GM21367 (cell line): ENCODE results near the gene ZMIZ1.

ENCODE experiments used
- ATAC-seq: cut with Tn5 transposase; IDR thresholded peaks from one replicate; pipeline ENCODE4 v1.9.1; 2021; ENCODE audit not compliant: unreplicated experiment

Gene ZMIZ1, protein sequence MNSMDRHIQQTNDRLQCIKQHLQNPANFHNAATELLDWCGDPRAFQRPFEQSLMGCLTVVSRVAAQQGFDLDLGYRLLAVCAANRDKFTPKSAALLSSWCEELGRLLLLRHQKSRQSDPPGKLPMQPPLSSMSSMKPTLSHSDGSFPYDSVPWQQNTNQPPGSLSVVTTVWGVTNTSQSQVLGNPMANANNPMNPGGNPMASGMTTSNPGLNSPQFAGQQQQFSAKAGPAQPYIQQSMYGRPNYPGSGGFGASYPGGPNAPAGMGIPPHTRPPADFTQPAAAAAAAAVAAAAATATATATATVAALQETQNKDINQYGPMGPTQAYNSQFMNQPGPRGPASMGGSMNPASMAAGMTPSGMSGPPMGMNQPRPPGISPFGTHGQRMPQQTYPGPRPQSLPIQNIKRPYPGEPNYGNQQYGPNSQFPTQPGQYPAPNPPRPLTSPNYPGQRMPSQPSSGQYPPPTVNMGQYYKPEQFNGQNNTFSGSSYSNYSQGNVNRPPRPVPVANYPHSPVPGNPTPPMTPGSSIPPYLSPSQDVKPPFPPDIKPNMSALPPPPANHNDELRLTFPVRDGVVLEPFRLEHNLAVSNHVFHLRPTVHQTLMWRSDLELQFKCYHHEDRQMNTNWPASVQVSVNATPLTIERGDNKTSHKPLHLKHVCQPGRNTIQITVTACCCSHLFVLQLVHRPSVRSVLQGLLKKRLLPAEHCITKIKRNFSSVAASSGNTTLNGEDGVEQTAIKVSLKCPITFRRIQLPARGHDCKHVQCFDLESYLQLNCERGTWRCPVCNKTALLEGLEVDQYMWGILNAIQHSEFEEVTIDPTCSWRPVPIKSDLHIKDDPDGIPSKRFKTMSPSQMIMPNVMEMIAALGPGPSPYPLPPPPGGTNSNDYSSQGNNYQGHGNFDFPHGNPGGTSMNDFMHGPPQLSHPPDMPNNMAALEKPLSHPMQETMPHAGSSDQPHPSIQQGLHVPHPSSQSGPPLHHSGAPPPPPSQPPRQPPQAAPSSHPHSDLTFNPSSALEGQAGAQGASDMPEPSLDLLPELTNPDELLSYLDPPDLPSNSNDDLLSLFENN

DNA sequence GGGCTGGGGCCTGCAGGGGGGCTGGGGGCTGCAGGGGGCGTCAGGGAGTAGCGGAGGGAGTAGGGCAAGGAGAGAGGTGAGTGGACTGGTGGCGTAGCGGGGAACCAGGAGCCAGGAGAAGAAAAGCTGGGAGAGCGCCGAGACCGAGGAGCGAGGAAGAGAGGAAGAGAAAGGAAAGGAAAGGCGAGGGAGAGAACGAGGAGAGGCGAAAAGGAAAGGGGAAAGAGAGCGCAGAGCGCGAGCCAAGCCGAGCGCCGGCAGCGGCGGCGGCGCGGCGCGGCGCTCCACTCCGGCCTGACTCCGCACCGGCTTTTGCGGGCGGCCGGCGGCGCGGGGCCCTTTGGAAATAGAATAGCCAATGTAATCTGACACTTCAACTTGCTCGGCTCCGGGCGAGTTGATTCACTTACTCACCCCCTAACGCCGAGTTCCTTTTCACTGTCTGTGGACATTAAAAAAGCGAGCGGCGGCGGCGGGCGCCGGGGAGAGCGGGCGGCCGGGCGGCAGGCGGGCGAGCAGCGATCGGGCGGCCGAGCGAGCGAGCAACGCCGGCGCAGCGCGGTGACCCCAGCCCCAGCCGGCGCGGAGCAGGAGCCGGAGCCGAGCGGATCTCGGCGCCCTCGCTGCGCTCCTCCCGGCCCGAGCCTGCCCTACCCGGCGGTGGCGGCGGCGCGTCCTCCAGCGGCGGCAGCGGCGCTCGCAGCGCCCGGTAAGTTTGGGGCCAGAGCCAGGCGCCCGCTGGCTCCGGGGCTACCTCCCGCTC, at the start of gene ZMIZ1:
TSS of gene ZMIZ1 (plus strand) at position 405 of the 763 bp plus-strand sequence. CDS start 132,667 bp downstream, outside the sequence.
- ATAC-seq: peak; percentile 54

GRCh38 chr10:79019441-79020014, 49.2 kb upstream of the ZMIZ1 start:
- ATAC-seq: no peak

DNA sequence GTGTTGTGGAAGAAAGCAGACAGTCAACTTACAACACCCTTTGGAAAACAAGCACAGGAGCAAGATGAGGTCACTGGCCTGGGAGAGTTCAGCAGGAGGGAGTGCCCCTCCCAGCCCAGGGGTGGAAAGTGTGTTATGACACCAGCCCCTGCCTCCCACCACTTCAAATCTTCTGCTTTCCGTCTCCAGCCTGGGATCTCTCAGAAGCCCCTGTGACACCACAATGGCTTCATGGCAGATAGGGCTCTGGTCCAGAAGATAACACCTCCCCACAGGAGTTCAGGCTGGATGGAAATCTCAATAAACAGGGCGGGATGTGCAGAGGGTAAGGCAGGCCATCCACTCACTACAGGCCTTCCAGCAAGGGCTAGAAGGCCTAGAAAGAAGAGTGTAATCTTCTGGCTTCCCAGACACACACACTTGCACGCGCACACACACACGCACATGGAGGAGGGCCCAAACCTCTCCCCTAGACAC, 48.7 kb upstream of the ZMIZ1 start:
- no peak for ATAC-seq

GRCh38 chr10:79020605-79021004, 48.2 kb upstream of the ZMIZ1 start:
- ATAC-seq: no peak

DNA sequence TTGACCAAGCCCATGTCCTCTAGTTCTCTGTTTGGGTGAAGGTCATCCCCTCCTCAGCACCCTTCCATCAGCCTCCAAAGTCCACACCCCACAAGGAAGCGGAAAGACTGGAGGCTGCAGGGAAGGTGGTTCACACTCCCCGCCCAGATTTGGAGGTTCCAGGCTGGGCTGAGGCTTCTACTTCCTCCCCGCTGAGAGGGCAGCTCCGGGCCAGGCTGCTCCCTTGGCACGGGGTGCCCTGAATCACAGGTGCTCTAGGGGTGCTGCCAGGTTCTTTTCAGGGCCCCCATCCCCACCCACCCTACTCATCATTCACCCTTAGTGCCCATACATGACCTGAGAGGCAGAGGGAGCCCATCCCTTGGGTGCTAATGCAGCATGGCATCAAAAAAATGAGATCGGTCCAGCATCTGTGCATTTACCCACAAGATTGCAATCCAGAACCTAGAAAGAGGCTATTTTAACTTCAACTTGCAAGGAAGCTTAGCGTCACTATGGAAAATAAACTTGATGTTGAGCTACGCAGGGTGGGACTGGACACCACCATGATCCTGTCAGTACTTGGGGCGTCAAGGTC, 47.3 kb upstream of the ZMIZ1 start:
- ATAC-seq: no peak

DNA sequence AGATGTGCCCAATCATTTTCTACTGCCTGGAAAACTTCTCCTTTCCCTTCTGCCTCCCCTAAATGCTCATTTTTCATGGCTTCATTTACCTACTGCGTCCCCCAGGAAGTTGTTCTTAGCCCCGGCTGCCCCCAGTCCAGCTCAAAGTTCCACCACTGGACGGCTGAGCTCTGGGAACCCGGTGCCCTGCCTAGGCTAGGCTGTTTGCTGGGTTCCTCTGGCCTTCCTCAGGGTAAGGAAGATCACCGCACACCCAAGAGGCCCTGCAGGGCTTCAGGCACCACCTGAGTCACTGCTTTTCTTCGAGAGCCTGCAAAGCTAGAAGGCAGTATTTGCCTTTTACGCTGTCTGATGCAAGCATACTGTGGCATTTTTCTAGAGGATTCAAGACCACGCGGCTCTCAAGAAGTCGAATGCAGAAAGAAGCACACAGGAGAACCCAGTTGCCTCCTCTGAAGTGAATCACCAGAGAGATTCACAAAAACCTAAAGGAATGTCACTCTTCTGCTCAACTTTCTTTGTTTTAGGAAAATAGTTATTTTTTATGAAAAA, 46.7 kb upstream of the ZMIZ1 start:
- no peak for ATAC-seq

GRCh38 chr10:79022565-79023230, 46.1 kb upstream of the ZMIZ1 start:
- ATAC-seq: no peak

DNA sequence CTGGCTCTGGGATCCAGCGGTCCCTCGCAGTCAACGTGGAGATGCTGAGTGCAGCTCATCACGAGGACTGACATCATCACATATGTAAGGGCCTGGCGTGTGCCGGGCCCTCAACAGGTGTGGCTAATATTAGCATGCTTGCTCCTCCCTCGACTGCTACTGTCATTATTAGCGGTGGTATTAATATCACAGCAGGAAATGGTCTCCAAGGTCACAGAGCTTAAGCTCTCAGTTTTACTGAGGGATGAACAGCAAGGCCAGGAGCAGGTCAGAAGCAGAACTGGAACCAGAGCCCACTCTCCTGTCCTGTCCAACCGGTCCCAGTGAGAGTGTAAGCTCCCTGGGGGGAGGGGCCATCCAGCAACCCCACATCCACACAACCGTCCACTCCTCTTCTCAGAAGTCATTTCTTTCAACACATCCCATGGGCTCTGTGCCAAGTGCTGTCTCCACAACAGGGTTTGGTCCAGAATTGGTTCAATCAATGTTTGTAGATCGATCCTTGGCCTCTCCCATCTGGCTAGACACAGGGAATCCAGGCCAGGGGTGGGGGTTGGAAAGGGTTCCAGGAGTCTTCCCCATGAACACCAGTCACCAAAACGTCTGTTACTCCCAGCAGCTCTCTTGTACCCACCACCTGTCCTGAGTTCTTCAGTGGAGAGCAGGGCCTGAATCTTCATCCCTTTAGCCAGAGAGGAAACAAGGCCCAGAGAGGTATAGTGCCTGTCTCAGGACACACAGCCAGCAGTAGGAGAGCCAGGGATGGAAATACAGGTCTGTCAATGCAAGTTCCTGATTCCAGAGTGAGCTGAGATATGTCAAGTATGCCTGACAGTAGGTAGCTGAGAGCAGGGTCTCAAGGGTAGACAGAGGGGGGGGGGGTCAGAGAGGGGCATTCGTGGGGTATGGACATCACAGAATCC, 45.3 kb upstream of the ZMIZ1 start:
- ATAC-seq: peak; percentile 47

DNA sequence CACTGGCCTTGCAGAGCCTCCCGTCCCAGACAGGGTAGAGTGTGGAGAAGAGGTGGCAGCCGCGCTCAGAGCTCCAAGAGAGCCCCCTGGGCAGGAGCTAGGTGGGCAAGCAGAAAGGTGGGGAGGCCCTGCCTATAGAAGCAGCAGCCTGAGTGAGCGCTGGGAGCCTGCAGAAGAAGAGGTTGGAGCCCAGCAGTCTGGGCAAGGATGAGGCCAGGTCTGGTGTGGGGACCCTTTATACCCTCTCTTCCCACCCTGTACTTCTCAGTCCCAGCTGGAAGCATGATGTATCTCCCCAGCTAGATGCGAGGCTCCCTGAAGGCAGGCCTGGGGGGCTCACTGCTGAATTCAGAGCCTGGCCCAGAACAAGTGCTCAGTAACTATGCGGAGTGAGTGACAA, 44.5 kb upstream of the ZMIZ1 start:
- no peak for ATAC-seq

DNA sequence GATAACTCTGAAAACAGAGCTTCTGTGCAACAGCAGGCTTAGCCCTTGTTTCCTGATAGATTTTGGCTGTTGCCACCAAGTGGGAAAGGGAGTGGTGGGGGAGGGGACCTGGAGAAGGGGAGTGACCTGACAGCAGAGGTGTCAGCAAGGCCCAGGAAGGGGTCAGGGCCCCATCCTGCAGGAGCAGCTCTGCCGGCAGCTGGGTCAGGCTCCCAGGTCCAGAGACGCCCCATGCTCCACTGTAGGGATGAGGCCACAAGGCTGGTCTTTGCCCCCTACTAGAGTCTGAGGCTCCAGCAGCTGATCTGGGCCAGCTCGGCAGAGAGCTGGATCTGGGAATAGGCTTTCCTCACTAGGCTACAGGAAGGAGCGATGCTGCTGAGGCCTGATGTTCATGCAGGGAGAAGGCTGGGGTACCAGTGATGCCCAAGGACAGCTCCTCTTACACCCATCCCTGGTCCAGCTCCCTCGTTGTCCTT, 44.0 kb upstream of the ZMIZ1 start:
- ATAC-seq: no peak

DNA sequence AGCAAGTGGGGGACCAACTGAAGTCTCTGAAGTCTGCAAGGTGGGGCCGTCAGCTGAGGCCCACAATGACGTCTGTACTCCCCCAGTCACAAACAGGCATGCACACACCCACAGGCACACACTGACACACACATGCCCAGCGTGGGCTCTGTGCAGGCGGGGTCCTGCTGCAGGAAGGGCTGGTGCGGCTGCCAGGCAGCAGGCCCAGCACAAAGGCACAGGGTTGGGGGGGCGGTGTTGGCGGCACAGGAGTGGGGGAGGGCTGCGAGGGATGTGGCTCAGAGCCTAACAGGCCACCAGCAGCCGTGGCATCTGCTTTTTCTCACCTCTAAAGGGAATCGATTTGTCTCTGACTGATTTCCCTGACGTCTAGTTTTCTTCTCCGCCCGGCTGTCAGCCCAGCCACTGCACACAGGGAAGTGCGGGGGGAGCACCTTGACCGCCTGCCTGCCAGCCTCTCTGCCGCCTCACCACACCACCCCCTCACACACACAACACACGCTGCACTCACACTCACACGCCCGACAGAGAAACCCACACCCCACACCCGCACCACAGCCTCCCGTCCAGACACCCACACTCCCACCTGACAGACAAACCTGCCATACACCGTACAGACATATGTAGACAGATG, 43.5 kb upstream of the ZMIZ1 start:
- no peak for ATAC-seq

DNA sequence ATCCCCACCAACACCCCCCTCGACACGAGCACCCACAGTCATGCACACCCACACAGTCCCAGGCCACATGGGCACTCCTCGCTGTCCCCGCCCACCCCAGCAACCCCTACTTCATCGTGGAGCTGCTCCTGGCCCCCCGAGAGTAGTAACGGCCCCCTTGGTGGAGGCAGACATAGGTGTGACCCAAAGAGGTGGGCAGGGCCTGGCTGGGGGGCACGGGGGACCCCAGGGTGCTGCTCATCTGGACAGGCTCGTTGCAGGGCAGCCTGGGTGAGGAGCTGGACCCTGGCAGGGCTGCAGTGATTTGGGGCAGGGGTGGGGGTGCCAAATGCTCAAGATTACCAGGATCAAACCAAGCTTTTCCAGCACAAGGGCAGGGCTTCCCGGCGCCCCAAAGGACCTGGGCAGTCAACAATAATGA, 42.4 kb upstream of the ZMIZ1 start:
- no peak for ATAC-seq

DNA sequence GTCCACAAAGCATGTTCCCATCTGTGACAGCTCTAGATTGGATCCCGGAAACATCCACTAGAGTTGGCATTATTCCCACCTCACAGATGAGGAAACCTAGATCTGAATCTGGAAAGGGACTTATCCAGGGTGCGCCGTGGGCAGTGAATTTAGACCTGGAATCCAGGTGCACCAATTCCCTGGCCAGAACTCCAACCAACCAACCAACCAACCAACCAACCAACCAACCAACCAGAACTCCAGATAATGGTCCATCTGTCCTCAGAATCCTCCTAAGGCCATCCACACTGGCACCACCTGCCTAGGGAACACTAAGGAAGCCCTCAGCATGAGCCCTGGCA, 42.0 kb upstream of the ZMIZ1 start:
- ATAC-seq: no peak

DNA sequence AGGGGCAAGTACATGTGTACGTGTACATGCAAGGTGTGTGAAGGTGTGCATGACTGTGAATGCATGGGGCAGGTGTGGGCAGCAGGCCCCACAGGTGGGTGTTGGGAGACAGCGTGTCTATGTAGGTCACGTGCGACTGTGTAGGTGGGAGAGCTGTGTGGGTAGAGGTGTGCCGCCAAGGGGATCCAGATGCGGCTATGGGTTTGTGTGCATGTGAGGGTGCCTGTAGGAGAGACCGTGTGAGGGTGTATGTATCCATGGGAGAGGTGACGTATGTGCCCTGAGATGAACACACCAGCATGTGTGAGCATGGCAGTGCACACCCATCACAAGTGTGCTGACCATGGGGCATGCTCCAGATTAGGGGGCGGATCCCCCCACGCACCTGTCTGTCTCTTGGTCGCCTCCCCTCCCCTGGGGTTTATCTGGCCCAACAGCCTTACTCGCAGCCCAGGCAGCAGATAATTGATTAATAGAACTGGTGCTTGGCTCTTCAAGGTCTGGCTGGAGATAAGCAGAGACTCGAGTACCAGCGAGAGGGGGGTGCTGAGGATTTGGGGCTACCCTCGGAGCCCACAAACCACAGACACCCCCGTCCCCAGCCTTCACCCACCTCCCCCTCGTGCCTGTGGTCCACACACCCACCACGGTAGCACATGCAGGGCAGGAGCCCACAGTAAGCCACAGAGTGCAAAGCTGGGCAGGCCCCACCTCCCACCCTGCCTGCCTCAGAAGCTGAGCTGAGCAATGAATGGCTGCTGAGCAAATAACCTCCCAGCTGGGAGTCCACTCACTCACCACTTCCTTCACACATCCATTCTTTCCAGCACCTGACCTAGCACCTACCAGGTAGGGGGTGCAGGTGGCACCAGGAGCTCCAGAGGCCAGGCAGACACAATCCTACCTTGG, 41.4 kb upstream of the ZMIZ1 start:
- no peak for ATAC-seq

- ATAC-seq: no peak
These were observed 40.7 kb upstream of the ZMIZ1 start for GRCh38 chr10:79028056-79028430.

DNA sequence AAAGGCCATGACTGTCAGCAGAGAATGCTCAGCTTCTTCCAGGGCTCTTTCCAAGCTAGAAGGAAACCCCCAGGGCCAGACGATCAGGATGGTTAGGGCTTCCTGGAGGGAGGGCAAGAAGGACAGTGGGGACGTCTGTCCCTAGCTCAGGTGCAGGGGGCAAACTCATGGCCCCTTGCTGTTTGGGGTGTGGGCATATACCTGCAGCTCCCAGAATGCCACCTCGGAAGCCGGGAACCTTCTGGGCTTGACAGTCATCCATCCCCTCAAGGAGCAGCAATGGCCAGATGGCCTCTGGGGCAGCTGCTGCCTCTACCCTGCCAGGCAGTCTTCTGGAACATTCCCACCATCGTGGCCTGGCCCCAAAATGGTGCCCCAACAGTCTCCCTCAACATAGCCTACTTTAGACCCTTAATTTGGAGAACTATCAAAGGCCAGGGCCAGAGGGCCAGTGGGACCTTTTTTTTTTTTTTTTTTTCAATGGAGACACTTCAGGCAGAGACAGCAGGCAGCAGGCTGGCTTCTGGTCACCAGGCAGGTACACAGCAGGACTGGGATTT, 40.2 kb upstream of the ZMIZ1 start:
- no peak for ATAC-seq
